ENCODE measurements around the gene PIPOX.

PIPOX gene, protein sequence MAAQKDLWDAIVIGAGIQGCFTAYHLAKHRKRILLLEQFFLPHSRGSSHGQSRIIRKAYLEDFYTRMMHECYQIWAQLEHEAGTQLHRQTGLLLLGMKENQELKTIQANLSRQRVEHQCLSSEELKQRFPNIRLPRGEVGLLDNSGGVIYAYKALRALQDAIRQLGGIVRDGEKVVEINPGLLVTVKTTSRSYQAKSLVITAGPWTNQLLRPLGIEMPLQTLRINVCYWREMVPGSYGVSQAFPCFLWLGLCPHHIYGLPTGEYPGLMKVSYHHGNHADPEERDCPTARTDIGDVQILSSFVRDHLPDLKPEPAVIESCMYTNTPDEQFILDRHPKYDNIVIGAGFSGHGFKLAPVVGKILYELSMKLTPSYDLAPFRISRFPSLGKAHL

GRCh38 chr17:29042679-29043538 lies at the start of gene PIPOX:
Gene PIPOX, plus strand, starts transcription at chr17:29043141. Its CDS starts 85 bp downstream, at chr17:29043226.
- DNase-seq (ENCODE audit: low read depth in 2 of 3, low spot score in 1 of 3) = no peak

DNA sequence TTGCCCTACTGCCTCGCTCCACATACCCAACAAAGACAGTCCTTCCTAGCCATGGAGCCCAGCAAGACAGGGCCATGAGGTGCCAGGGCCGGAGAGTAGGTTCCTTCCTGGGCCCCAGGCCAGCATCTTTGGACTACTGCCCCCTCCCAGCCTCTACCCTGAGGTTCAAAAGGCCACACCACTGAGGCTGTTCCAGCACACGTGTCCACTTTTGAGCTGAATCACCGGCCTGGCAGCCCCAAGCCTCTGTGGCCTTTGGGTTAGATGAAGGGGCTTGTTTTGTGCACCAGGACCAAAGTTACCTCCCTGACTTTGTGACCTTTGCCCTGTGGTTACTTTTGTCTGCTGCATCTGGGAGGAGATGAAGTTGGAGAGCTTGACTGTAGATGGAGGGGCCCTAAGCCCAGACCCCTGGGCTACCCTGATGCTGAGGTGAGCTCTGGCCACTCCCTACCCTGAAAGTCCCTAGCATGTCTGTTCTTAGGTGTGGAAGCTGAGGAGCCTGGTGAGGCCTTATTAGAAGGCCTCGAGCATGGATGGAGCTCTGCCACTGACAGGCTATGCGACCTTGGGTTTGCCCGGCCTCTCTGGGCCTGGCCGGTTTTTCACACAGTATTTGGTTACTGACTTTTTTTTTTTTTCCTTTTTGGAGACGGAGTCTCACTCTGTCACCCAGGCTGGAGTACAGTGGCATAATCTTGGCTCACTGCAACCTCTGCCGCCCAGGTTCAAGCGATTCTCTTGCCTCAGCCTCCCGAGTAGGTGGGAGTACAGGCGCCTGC lies 49.1 kb upstream of the PIPOX start:
- DNase-seq (ENCODE audit: low read depth in 2 of 3, low spot score in 1 of 3) = no peak

- no peak for DNase-seq (ENCODE audit: low read depth in 2 of 3, low spot score in 1 of 3)
These were observed 46.3 kb upstream of the PIPOX start for GRCh38 chr17:28996554-28997096.

- no peak for DNase-seq (ENCODE audit: low read depth in 2 of 3, low spot score in 1 of 3)
These were observed 45.1 kb upstream of the PIPOX start for GRCh38 chr17:28997806-28998205.

DNA sequence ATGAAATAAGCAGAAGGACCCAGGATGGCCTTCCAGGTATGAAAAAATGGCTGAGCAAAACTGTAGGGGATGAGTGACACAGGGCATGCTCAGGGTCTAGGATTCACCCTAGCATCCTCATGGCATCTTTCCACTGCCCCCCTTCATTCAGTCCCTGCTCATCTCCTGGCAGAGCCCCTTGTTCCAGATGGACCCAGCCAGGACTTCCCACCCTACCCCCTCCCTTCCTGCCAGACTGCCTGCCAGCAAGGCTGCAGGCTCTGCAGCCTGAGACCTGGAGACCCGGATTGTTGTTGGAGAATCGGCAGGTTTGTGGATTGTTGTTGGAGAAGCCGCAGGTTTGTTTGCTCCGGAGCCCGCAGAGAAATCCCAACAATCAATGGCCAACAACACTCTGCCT lies 43.7 kb upstream of the PIPOX start:
- no peak for DNase-seq (ENCODE audit: low read depth in 2 of 3, low spot score in 1 of 3)

GRCh38 chr17:29000973-29001372 lies 42.0 kb upstream of the PIPOX start:
- no peak for DNase-seq (ENCODE audit: low read depth in 2 of 3, low spot score in 1 of 3)

DNA sequence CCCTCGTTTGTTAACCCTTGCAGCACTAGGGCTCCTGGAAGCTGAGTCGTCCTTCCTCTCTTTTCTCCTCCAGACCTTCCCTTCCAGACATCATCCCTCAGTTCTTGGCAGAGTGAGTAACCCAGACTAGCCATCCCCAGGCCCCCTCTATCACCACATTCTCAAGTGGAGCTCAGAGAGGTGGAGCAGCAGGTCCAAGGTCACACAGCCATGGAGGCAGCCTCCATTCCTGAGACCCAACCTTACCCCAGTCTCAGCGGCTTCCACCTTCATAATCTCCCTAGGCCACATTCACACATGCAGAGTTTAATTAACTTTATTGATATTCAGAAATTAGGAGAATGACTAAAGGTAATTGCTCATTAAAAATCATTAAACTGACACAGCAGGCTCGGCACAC lies 40.1 kb upstream of the PIPOX start:
- DNase-seq (ENCODE audit: low read depth in 2 of 3, low spot score in 1 of 3) = no peak

GRCh38 chr17:29003289-29003688 lies 39.7 kb upstream of the PIPOX start:
- no peak for DNase-seq (ENCODE audit: low read depth in 2 of 3, low spot score in 1 of 3)

DNA sequence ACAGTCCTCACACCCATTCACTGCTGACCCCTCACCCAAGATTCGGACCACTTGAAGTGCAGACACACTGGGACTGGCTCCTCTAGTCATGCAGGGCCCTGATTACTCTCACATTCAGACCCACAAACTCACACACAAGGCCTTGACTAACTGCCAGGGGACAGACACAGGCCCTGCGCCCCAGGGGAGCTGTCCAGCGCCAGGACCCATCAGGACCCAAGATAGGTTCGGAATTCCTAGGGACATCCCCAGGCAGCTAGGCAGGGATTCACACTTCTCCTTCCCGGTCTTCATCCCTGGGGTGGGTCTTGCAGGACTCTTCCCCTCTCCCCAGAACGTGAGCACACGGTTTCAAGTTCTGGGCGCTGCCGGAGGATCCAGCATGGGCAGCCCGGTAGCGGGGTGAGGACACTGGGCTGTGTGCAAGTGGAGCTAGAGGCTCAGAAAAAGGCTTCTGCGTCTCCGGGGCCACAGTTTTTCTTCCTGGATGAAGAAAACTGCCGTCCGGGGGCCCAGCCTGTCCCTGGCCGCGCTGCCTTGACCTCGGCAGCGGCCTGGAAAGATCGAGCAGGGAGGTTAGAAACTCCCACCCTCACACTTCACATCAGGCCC lies 38.8 kb upstream of the PIPOX start:
- DNase-seq (ENCODE audit: low read depth in 2 of 3, low spot score in 1 of 3) = no peak

DNA sequence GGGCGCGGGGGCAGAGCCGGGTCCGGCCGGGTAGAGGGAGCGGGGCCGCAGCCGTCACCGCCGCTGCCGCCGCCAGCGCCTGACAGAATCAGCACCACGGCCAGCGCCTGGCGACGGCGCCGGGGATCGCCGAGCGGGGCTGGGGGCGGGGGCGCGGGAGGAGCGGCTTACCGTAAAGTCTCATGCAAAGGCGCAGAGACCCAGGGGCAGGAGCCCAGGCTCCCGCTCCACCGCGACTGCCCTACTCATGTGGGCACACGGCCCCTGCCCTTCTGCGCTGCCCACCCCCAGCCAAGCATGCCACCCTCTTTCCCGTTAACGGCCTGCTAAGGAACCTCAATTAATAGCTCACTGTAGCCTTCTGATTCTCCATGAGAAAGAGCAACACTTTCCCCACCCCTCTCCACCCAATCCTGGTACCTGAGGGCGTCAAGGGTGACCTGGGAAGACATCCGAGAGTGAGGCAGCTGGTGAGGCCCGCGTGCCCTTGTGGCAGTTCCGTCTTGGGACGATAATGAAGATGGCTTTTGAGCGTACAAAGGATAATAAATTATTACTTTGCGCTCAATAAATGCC lies 36.9 kb upstream of the PIPOX start, which contains the start of gene SEZ6:
Gene SEZ6, minus strand, starts transcription at position 98 of the 576 bp plus-strand sequence. CDS start 164 bp downstream, outside the sequence.
- DNase-seq (ENCODE audit: low read depth in 2 of 3, low spot score in 1 of 3) = peak; percentile 29 to 67 (median 56)

GRCh38 chr17:29007456-29007855 lies 35.5 kb upstream of the PIPOX start:
- no peak for DNase-seq (ENCODE audit: low read depth in 2 of 3, low spot score in 1 of 3)

DNA sequence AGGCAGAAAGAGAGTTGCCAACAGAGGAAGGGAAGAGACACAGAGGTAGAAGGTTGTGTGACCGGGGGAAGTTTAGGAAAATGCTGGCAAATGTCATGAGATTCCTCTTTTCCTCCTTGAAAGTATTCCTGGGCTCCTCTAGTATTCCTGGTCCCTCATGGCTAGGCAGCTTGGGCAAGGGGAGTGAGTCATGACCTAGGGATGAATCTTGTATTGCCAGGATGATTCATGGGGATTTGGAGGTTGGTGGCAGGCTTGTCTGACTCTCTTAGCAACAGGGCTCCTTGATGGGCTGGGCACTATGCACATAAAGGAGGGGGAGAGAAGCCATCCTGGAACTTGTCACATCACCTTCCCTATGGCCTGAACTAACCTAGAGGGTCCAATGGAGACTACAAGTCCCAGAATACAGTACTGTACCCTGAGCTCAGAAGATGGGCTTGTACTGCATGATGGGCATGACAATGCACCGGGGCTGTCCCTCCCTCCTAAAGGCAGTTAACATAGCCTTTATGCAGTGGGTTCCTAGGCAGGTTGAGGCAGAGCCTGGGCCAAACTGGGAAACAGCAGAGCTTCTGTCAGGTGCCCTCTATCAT lies 35.0 kb upstream of the PIPOX start:
- no peak for DNase-seq (ENCODE audit: low read depth in 2 of 3, low spot score in 1 of 3)

- no peak for DNase-seq (ENCODE audit: low read depth in 2 of 3, low spot score in 1 of 3)
These were observed 34.4 kb upstream of the PIPOX start for GRCh38 chr17:29008591-29008990.

- DNase-seq (ENCODE audit: low read depth in 2 of 3, low spot score in 1 of 3) = no peak
These were observed 32.8 kb upstream of the PIPOX start for GRCh38 chr17:29010129-29010528.

GRCh38 chr17:29010586-29010985 lies 32.4 kb upstream of the PIPOX start:
- no peak for DNase-seq (ENCODE audit: low read depth in 2 of 3, low spot score in 1 of 3)

GRCh38 chr17:29012535-29012934 lies 30.4 kb upstream of the PIPOX start:
- no peak for DNase-seq (ENCODE audit: low read depth in 2 of 3, low spot score in 1 of 3)

DNA sequence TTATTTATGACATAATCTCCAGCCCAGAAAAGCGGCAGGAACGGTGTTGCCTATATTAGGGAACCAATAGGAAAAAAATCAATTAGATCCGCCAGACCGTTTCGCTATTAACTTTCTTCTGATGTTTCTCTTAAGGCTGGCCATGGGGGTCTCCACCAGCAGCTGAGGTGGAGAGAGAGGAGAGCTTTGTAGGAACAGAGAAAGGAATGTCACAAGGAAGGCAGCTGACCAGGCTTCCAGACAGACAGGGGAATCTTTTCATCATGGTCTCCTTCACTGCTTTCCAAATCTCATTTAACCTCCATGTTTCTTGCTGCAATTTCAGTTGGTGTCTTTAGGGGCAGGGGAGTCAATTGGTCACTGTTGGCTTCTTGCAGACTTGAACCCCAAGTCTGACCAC lies 28.2 kb upstream of the PIPOX start:
- no peak for DNase-seq (ENCODE audit: low read depth in 2 of 3, low spot score in 1 of 3)

DNA sequence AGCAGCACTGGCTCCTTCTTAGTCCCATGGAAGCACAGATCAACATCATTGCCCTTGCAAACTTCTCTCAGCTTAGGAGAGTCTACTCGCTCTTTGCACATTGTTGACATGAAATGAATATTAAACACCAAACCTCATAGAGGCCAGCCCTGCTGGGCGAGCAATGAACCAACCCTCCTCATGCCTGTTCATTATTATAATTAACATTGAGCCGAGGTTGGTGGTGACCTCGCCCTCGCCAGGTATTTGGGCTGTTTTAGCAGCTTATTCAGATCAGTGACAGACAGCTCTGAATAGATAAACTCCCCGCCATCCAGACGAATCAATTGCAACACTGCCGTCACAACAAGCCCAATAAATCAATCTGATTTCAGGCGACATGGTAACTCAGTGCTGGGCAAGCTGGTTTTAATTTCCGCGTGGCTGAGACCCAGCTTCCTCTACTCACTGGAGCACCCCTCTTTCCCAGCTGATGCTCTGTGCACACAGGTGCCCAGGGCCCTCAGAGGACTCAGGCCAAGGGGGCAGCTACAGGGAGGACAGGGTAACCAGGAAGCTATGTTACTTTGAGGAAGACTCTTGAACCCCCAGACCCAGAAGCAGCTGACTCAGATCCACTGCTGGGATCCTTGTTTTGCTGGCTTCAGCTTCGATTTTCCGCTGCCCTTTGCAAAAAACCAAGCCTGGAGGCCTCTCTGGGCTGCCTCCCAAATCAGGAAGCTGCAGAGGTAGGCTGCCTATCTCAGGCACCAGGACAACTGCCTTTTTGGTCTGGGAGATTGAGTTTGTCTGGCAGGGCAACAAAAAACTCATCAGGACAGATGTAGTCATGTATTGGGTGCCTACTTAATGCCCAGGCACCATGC lies 26.4 kb upstream of the PIPOX start:
- no peak for DNase-seq (ENCODE audit: low read depth in 2 of 3, low spot score in 1 of 3)
